ENCODE results near the gene BTNL2.

Gene BTNL2

DNA sequence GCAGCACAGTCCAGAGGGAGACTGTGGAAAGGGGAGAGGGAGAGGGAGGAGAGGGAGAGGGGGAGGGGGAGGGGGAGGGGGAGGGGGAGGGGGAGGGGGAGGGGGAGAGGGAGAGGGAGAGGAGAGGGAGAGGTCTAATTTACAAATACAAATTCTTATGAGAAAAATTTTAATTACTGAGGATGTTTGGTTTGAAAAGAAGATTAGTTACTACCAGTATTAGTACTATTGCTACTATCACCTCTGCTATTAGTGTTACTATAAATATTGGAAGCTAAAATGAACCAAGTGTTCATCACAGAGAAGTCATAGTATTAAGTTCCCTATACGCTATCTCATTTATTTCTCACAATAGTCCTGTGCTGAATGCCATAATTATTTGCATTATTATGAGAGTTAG, 20.9 kb downstream of the BTNL2 start:
- H3K4me3 ChIP-seq (ENCODE audit: low read length) = no peak overlapping the region
- DNase-seq (ENCODE audit: low read depth) = no peak
- TF ChIP-seq CTCF (conservative IDR thresholded peaks at IDR 0.05; ENCODE audit: low read depth, low read length) = no peak

GRCh38 chr6:32382757-32383420, 24.1 kb downstream of the BTNL2 start:
- no peak overlapping the region for H3K4me3 ChIP-seq (ENCODE audit: low read length)
- TF ChIP-seq CTCF (conservative IDR thresholded peaks at IDR 0.05; ENCODE audit: low read depth, low read length) = no peak
- no peak for DNase-seq (ENCODE audit: low read depth)

GRCh38 chr6:32379545-32379944, 27.4 kb downstream of the BTNL2 start:
- no peak overlapping the region for H3K4me3 ChIP-seq (ENCODE audit: low read length)
- TF ChIP-seq CTCF (conservative IDR thresholded peaks at IDR 0.05; ENCODE audit: low read depth, low read length) = no peak
- DNase-seq (ENCODE audit: low read depth) = no peak

DNA sequence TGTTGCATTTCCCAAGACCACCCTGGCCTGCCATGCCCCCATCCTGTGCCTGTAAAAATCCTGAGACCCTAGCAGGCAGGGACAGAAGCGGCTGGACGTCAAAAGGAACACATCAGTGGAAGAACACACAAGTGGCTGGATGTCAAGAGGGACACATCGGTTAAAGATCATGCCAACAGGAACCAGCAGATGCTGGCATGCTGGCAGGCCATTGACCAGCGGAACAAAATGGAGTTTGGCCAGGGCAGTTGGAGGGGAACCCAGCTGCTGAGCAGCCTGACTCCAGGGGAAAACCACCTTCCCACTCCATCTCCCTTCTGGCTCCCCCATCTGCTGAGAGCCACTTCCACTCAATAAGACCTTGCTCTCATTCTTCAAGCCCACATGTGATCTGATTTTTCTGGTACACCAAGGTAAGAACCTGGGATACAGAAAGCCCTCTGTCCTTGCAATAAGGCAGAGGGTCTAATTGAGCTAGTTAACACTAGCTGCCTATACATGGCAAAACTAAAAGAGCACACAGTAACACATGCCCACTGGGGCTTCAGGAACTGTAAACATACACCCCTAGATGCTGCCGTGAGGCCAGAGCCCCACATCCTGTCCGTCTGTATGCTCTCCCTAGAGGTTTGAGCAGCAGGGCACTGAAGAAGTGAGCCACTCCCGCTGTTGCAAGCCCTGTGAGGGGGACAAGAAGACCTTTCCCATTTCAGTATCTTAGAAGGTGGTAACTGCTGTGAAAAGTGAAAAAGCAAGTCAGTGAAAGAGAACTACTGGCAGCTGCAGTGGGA, 31.0 kb downstream of the BTNL2 start:
- no peak for TF ChIP-seq CTCF (conservative IDR thresholded peaks at IDR 0.05; ENCODE audit: low read depth, low read length)
- no peak for DNase-seq (ENCODE audit: low read depth)
- H3K4me3 ChIP-seq (ENCODE audit: low read length) = no peak overlapping the region

- H3K4me3 ChIP-seq (ENCODE audit: low read length) = no peak within 1 kb of the TSS
- TF ChIP-seq CTCF (conservative IDR thresholded peaks at IDR 0.05; ENCODE audit: low read depth, low read length) = no peak
- DNase-seq (ENCODE audit: low read depth) = no peak
Measured at GRCh38 chr6:32371803-32372202, 35.2 kb downstream of the BTNL2 start, which contains the start of gene TSBP1. TSS of gene TSBP1 (minus strand) at chr6:32371903. CDS start at chr6:32371706, 197 bp downstream.

DNA sequence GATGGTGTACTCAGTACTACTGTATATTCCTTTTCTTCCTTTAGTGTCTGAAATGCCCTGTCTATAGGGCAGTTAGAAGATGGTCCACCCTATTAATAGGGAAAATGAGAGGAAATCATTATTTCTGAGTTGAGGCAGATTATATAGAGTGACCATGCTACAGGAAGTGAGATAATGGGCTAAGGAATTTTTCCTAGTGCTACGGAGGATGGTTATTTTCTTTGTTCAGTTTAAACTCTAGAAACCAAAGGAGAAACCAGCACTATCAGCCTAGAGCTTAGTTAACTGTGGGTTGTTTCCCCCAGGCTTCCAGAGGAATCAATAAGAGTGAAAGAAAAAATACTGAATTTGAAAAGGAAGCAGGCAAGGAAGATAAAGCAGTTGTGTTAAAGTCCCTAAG, 35.8 kb downstream of the BTNL2 start:
- DNase-seq (ENCODE audit: low read depth) = no peak
- no peak overlapping the region for H3K4me3 ChIP-seq (ENCODE audit: low read length)

More for the DNA sequence above, 35.8 kb downstream of the BTNL2 start:
- no peak for TF ChIP-seq CTCF (conservative IDR thresholded peaks at IDR 0.05; ENCODE audit: low read depth, low read length)
